Upper lobe of right lung (tissue), 1 donor: ENCODE measurements around the gene CBR3. TPM values are rescaled to one million over a fixed set of nuclear protein-coding genes. Genes with fewer than 3 reads are reported as not detected.
"Not testable (repeated sequence)": the region's sequence is repeated elsewhere in the genome, so short reads cannot be mapped to it uniquely, and the experiment has no call there.

Source experiments
- ATAC-seq: fragments of 200-7000 bp; cut with Tn5 transposase; one replicate; pipeline ENCODE4 v1.9.1; 2020; ENCODE audit warnings: mild to moderate bottlenecking, moderate library complexity
- DNase-seq: peaks from one replicate; pipeline ENCODE4 v3.0.0-alpha.2; 2020
- H3K27ac ChIP-seq: fragments of 200-600 bp; one replicate; pipeline ENCODE4 v1.8.0; 2022
- H3K27me3 ChIP-seq: fragments of 200-600 bp; one replicate; pipeline ENCODE4 v1.8.0; 2022; ENCODE audit warnings: mild to moderate bottlenecking
- H3K36me3 ChIP-seq: fragments of 200-600 bp; one replicate; pipeline ENCODE4 v1.8.0; 2022
- H3K4me1 ChIP-seq: fragments of 200-600 bp; one replicate; pipeline ENCODE4 v1.8.0; 2022
- H3K4me3 ChIP-seq: fragments of 200-600 bp; one replicate; pipeline ENCODE4 v1.8.0; 2022; ENCODE audit warnings: mild to moderate bottlenecking
- H3K9me3 ChIP-seq: fragments of 200-600 bp; one replicate; pipeline ENCODE4 v1.8.0; 2022
- intact Hi-C: fragments of 100-400 bp; cut with DNase I; formaldehyde crosslinking; loops from one replicate; pipeline ENCODE4 v1.11.0; 2022
- total RNA-seq: library from RNA; stranded (reverse); fragmentation: NEBNext Ultra II Directional; extraction: Animal tissue kit (Norgen Biotek cat#: 25700); gene quantifications from one replicate; pipeline ENCODE4 v1.2.1, GENCODE V29; 2021
- TF ChIP-seq, protein P1 (sequence below): fragments of 200-600 bp; IDR thresholded peaks from one replicate; pipeline ENCODE4 v1.8.0; 2022; ENCODE audit warnings: antibody characterized with exemption
- donor health status: DM: no; HTN: yes; CAD: no; lungs with severe emphysema.

Gene CBR3
- total RNA-seq, 1 donor from 2014 or later: 4.1 TPM

DNA sequence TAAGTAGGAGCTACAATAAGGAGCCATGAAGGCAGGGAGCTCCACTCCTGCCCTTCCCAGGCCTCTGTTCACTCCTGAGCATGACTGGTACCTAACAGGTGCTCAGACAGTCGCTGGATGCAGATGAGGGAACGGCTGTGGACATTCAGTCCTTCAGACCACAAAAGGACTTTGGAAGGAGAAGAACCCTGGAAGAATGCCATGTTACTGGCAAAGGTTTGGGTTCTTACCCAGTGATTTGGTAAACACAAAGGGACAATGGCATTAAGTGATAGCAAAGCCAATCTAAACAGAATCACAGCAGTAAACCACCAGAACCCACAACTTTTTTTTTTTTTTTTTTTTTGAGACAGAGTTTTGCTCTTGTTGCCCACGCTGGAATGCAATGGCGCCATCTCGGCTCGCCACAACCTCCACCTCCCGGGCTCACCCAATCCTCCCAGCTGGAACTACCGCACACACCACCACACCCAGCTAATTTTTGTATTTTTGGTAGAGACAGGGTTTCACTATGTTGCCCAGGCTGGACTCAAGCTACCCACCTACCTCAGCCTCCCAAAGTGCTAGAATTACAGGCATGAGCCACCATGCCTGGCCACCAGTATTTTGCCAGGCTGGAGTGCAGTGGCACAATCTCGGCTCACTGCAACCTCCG lies 7.5 kb upstream of the CBR3 start:
- H3K4me1 ChIP-seq: peaks cover 8% of the 10 kb centered on the region
- H3K9me3 ChIP-seq: no peaks in the 10 kb centered on the region
- TF ChIP-seq, protein P1, sequence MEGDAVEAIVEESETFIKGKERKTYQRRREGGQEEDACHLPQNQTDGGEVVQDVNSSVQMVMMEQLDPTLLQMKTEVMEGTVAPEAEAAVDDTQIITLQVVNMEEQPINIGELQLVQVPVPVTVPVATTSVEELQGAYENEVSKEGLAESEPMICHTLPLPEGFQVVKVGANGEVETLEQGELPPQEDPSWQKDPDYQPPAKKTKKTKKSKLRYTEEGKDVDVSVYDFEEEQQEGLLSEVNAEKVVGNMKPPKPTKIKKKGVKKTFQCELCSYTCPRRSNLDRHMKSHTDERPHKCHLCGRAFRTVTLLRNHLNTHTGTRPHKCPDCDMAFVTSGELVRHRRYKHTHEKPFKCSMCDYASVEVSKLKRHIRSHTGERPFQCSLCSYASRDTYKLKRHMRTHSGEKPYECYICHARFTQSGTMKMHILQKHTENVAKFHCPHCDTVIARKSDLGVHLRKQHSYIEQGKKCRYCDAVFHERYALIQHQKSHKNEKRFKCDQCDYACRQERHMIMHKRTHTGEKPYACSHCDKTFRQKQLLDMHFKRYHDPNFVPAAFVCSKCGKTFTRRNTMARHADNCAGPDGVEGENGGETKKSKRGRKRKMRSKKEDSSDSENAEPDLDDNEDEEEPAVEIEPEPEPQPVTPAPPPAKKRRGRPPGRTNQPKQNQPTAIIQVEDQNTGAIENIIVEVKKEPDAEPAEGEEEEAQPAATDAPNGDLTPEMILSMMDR: no peak
- H3K27me3 ChIP-seq: no peaks in the 10 kb centered on the region
- no peak overlapping the region for H3K27ac ChIP-seq
- H3K36me3 ChIP-seq: no peaks in the 10 kb centered on the region
- intact Hi-C loops: no loop called here
- peak; percentile 44 for DNase-seq
- ATAC-seq: no peak
- no peak overlapping the region for H3K4me3 ChIP-seq

DNA sequence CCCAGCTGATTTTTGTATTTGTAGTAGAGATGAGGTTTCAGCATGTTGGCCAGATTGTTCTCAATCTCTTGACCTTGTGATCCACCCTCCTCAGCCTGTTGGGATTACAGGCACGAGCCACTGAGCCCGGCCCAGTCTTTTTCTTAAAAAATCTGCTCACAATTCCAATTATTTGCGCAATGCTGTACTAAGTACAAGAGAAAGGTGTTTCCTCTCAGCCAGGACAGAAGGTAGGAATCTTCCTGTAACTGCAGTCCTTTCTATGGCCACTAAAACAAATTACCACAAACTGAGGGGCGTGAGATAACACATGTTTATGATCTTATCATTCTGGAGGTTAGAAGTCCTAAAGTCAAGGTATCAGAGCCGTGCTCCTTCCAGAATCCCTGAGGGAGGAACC lies 6.9 kb upstream of the CBR3 start:
- ATAC-seq (no peak), DNase-seq (no peak)
- intact Hi-C loops: no loop called here
- H3K27ac ChIP-seq: no peak overlapping the region
- H3K9me3 ChIP-seq: no peaks in the 10 kb centered on the region
- H3K36me3 ChIP-seq: no peaks in the 10 kb centered on the region
- TF ChIP-seq, protein P1: no peak
- no peaks in the 10 kb centered on the region for H3K27me3 ChIP-seq
- H3K4me1 ChIP-seq: peaks cover 8% of the 10 kb centered on the region
- no peak overlapping the region for H3K4me3 ChIP-seq

DNA sequence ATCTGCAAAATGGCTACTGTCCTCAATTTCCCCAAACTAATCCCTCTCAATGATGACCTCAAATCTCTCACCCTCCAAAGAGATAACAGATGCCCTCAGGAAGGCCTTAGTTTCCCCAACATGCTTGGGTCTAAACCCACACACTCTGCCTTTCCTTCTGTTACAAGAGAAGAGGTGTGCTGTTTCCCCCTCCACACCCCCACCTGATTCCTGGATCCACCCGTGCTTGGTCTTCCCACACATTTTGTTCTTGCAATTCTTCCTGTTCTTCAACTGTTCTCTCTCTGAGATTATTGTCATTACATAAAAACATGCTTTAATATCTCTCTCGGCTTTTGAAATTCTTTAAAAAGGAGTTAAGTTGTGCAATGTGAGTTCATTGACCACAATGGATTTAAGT lies 5.7 kb upstream of the CBR3 start:
- no peak for DNase-seq
- Histone ChIP-seq H3K9me3 (no peaks in the 10 kb centered on the region), H3K36me3 (no peaks in the 10 kb centered on the region), H3K27me3 (no peaks in the 10 kb centered on the region), H3K4me3 (no peak overlapping the region), H3K27ac (no peak overlapping the region), H3K4me1 (peaks cover 12% of the 10 kb centered on the region)
- ATAC-seq: no peak
- TF ChIP-seq, protein P1: no peak
- intact Hi-C loops: no loop called here

DNA sequence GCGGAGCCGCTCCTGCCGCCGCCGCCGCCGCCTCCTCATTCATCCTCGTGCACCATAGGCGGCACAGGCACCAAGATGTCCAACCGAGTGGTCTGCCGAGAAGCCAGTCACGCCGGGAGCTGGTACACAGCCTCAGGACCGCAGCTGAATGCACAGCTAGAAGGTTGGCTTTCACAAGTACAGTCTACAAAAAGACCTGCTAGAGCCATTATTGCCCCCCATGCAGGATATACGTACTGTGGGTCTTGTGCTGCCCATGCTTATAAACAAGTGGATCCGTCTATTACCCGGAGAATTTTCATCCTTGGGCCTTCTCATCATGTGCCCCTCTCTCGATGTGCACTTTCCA lies 4.5 kb upstream of the CBR3 start:
- H3K27ac ChIP-seq, ATAC-seq, H3K27me3 ChIP-seq, H3K9me3 ChIP-seq, H3K36me3 ChIP-seq, intact Hi-C loops: not testable (repeated sequence)
- peak; percentile 38 for DNase-seq
- Histone ChIP-seq H3K4me3 (peak overlapping the region; percentile 50), H3K4me1 (peaks cover 15% of the 10 kb centered on the region)

DNA sequence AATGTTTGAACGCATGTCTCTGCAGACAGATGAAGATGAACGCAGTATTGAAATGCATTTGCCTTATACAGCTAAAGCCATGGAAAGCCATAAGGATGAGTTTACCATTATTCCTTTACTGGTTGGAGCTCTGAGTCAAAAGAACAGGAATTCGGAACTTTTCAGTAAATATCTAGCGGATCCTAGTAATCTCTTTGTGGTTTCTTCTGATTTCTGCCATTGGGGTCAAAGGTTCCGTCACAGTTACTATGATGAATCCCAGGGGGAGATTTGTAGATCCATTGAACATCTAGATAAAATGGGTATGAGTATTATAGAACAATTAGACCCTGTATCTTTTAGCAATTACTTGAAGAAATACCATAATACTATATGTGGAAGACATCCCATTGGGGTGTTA lies 4.0 kb upstream of the CBR3 start:
- ATAC-seq, H3K36me3 ChIP-seq, intact Hi-C loops, H3K27ac ChIP-seq, H3K9me3 ChIP-seq, H3K27me3 ChIP-seq, DNase-seq, H3K4me3 ChIP-seq: not testable (repeated sequence)
- peaks cover 15% of the 10 kb centered on the region for H3K4me1 ChIP-seq

DNA sequence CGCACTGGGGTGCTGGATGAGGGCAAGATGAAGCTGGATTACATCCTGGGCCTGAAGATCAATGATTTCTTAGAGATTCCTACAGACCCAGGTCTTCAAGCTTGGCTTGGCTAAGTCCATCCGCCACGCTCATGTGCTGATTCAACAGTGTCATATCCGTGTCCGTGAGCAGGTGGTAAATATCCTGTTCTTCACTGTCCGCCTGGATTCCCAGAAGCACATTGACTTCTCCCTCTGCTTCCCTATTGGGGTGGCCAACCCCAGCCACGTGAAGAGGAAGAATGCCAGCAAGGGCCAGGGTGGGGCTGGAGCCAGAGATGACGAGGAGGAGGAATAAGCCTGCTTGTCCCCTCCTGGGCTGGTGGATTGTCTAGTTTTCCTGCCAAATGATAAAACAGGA lies 2.2 kb upstream of the CBR3 start:
- DNase-seq (peak; percentile 62), ATAC-seq (no peak)
- Histone ChIP-seq H3K4me1 (peaks cover 22% of the 10 kb centered on the region), H3K9me3 (no peaks in the 10 kb centered on the region), H3K36me3 (no peaks in the 10 kb centered on the region), H3K4me3 (no peak overlapping the region), H3K27ac (no peak overlapping the region), H3K27me3 (no peaks in the 10 kb centered on the region)
- TF ChIP-seq, protein P1: no peak
- intact Hi-C loops: no loop called here
